K562 (cell line): ENCODE results near the gene DDX50. TPM values are rescaled to one million over a fixed set of nuclear protein-coding genes. Genes with fewer than 3 reads are reported as not detected.

ENCODE experiments used
- CC2D1A ChIP-seq: fragments of 450-650 bp; IDR thresholded peaks from 2 replicates; pipeline ENCODE4 v1.6.1; 2017; ENCODE audit warnings: mild to moderate bottlenecking
- CHD4 ChIP-seq: fragments of 200-600 bp; sonication (generic); IDR thresholded peaks from 3 replicates; pipeline ENCODE4 v1.6.1; 2012; ENCODE audit warnings: low read depth, mild to moderate bottlenecking, mixed read lengths, low read length, inconsistent platforms; ENCODE audit not compliant: insufficient read depth, insufficient replicate concordance, poor library complexity, severe bottlenecking
- EP300 ChIP-seq: IDR thresholded peaks from 2 replicates; pipeline ENCODE4 v1.6.1; 2012; ENCODE audit warnings: low read length, improper control_type of control experiment
- HDAC3 ChIP-seq: fragments of 450-650 bp; IDR thresholded peaks from 2 replicates; pipeline ENCODE4 v1.6.1; 2018; ENCODE audit warnings: borderline replicate concordance, mild to moderate bottlenecking, moderate library complexity; ENCODE audit not compliant: partially characterized antibody
- KHSRP ChIP-seq: fragments of 450-650 bp; IDR thresholded peaks from 2 replicates; pipeline ENCODE4 v1.6.1; 2017
- MTA1 ChIP-seq: fragments of 450-650 bp; IDR thresholded peaks from 2 replicates; pipeline ENCODE4 v1.6.1; 2017; ENCODE audit warnings: borderline replicate concordance
- NFATC3 ChIP-seq: fragments of 450-650 bp; IDR thresholded peaks from 2 replicates; pipeline ENCODE4 v1.6.1; 2017; ENCODE audit warnings: mild to moderate bottlenecking
- RHOXF2B ChIP-seq: fragments of 250-450 bp; sonication (Bioruptor Pico); conservative IDR thresholded peaks from 2 replicates; pipeline ENCODE4 v1.5.1; 2021
- SMAD3 ChIP-seq: fragments of 450-650 bp; formaldehyde crosslinking; conservative IDR thresholded peaks from 2 replicates; pipeline ENCODE4 v1.4.0; 2020; ENCODE audit warnings: mild to moderate bottlenecking
- ZFX ChIP-seq: sonication (generic); formaldehyde crosslinking; IDR thresholded peaks from 2 replicates; pipeline ENCODE4 v1.8.0; 2022; ENCODE audit warnings: mild to moderate bottlenecking, missing genetic modification reagents, moderate library complexity
- ZNF12 ChIP-seq: sonication (generic); formaldehyde crosslinking; IDR thresholded peaks from 2 replicates; pipeline ENCODE4 v1.4.0; 2020; ENCODE audit warnings: mild to moderate bottlenecking, missing genetic modification reagents
- ZNF408 ChIP-seq: fragments of 250-450 bp; sonication (Bioruptor Pico); IDR thresholded peaks from 2 replicates; pipeline ENCODE4 v1.4.0; 2020; ENCODE audit warnings: low read depth, mild to moderate bottlenecking, moderate library complexity
- polyA plus RNA-seq, 8 experiments: library from polyadenylated mRNA; depleted of rRNA in 4 of 8; stranded (reverse) in 5 of 8; unstranded in 3 of 8; fragments of >200 nt; fragmentation: Nextera tagmentation in 2 of 8; fragmentation: Illumina TruSeq in 1 of 8; extraction: Ambion mirVana in 2 of 8; extraction: Trizol in 1 of 8; gene quantifications; 2 replicates each; pipeline versions ENCODE4 v1.2.1 to v1.2.3, GENCODE V29; 2011 to 2014; ENCODE audit warnings: inconsistent platforms in 1 of 8, missing spikeins in 1 of 8
- total RNA-seq, 7 experiments: library from RNA; depleted of rRNA in 6 of 7; stranded (reverse); fragments of >200 nt in 6 of 7; fragmentation: Illumina TruSeq in 2 of 7; extraction: Trizol in 2 of 7; gene quantifications; 2 replicates each; pipeline versions ENCODE4 v1.2.1 to v1.2.3, GENCODE V29; 2011 to 2021; ENCODE audit warnings: low replicate concordance in 1 of 7
- TF ChIP-seq, protein P1 (sequence below), 3 experiments: fragments of 200-800 bp in 1 of 3; fragments of 250-450 bp in 1 of 3; fragments of 450-650 bp in 1 of 3; sonication (Bioruptor Pico) in 1 of 3; sonication (Bioruptor generic) in 1 of 3; formaldehyde crosslinking in 1 of 3; IDR thresholded peaks; 2 replicates each; pipeline versions ENCODE4 v1.6.1 to v1.8.0; 2016 to 2022; ENCODE audit warnings: mild to moderate bottlenecking in 2 of 3, missing genetic modification characterization in 2 of 3, missing compliant biosample characterization in 1 of 3, moderate library complexity in 1 of 3
- TF ChIP-seq, protein P2 (sequence below): fragments of 200-800 bp; sonication (Bioruptor generic); IDR thresholded peaks from 2 replicates; pipeline ENCODE4 v1.6.1; 2017; ENCODE audit warnings: missing genetic modification characterization, missing compliant biosample characterization
- TF ChIP-seq, protein P3 (sequence below), 2 experiments: IDR thresholded peaks; 2 replicates each; pipeline ENCODE4 v1.6.1; 2012; ENCODE audit warnings: improper control_type of control experiment in 2 of 2, low read depth in 2 of 2, low read length in 2 of 2, borderline replicate concordance in 1 of 2
- TF ChIP-seq, protein P4 (sequence below): fragments of 450-650 bp; IDR thresholded peaks from 2 replicates; pipeline ENCODE4 v1.6.1; 2017; ENCODE audit warnings: antibody characterized with exemption

DDX50 gene
- total and polyA plus RNA-seq, 9 of the 15 experiments (the other 6 are each of a cell fraction or from before 2014, with no cell fraction given), result 36.7 to 86.8 (median 57.4) TPM

DNA sequence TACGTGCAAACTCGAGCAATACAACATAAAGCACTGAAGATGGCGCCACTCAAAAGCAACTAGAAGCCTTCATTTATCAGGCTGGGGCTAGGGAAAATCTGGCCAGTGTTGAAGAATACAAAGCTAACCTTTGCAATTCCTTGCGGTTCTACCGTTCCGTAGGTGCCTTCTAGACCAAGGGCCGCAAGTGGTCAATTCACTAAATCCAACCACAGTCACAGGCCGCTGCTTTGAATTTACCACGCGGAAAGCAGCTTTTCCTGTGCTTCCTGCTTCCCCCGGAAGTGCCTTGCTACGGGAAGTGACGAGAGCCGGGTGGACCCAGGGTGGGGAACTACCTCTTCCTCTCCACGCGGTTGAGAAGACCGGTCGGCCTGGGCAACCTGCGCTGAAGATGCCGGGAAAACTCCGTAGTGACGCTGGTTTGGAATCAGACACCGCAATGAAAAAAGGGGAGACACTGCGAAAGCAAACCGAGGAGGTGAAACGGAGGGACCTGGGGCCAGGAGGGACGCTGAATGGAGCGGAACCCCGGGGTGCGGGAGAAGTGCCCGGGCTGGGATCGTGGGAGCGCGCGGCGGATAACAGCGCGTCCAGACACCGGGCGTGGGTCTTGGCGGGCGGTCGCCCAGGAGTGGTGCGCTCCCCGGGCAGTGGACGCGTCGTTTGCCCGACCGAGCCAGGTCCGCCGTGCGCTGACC is 54.9 kb downstream of the DDX50 start, which contains the start of gene DDX21 (continued):
- TF ChIP-seq ZFX (CRISPR knock-in tag) (peak; percentile 90), KHSRP (0 out of 2 replicates have a peak, but pooled peaks have one; percentile 19), MTA1 (no peak), HDAC3 (peak; percentile 77), EP300 (no peak), NFATC3 (0 out of 2 replicates have a peak, but pooled peaks have one; percentile 80), SMAD3 (CRISPR knock-in tag) (0 out of 2 replicates have a peak, but pooled peaks have one; percentile 7), ZNF408 (CRISPR knock-in tag) (no peak), CHD4 (no peak), CC2D1A (peak; percentile 70), RHOXF2B (CRISPR knock-in tag) (peak; percentile 65; the same call in 1 of the 2 replicates), ZNF12 (CRISPR knock-in tag) (peak; percentile 91)
- TF ChIP-seq, protein P1, sequence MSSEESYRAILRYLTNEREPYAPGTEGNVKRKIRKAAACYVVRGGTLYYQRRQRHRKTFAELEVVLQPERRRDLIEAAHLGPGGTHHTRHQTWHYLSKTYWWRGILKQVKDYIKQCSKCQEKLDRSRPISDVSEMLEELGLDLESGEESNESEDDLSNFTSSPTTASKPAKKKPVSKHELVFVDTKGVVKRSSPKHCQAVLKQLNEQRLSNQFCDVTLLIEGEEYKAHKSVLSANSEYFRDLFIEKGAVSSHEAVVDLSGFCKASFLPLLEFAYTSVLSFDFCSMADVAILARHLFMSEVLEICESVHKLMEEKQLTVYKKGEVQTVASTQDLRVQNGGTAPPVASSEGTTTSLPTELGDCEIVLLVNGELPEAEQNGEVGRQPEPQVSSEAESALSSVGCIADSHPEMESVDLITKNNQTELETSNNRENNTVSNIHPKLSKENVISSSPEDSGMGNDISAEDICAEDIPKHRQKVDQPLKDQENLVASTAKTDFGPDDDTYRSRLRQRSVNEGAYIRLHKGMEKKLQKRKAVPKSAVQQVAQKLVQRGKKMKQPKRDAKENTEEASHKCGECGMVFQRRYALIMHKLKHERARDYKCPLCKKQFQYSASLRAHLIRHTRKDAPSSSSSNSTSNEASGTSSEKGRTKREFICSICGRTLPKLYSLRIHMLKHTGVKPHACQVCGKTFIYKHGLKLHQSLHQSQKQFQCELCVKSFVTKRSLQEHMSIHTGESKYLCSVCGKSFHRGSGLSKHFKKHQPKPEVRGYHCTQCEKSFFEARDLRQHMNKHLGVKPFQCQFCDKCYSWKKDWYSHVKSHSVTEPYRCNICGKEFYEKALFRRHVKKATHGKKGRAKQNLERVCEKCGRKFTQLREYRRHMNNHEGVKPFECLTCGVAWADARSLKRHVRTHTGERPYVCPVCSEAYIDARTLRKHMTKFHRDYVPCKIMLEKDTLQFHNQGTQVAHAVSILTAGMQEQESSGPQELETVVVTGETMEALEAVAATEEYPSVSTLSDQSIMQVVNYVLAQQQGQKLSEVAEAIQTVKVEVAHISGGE (CRISPR knock-in tag; IDR thresholded peaks at IDR 0.05), result peak in 2 of 3 experiments; percentile 84 to 97; a peak in 5 of 6 replicates
- TF ChIP-seq, protein P2, sequence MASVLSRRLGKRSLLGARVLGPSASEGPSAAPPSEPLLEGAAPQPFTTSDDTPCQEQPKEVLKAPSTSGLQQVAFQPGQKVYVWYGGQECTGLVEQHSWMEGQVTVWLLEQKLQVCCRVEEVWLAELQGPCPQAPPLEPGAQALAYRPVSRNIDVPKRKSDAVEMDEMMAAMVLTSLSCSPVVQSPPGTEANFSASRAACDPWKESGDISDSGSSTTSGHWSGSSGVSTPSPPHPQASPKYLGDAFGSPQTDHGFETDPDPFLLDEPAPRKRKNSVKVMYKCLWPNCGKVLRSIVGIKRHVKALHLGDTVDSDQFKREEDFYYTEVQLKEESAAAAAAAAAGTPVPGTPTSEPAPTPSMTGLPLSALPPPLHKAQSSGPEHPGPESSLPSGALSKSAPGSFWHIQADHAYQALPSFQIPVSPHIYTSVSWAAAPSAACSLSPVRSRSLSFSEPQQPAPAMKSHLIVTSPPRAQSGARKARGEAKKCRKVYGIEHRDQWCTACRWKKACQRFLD (CRISPR knock-in tag), result peak; percentile 60
- TF ChIP-seq, protein P3, sequence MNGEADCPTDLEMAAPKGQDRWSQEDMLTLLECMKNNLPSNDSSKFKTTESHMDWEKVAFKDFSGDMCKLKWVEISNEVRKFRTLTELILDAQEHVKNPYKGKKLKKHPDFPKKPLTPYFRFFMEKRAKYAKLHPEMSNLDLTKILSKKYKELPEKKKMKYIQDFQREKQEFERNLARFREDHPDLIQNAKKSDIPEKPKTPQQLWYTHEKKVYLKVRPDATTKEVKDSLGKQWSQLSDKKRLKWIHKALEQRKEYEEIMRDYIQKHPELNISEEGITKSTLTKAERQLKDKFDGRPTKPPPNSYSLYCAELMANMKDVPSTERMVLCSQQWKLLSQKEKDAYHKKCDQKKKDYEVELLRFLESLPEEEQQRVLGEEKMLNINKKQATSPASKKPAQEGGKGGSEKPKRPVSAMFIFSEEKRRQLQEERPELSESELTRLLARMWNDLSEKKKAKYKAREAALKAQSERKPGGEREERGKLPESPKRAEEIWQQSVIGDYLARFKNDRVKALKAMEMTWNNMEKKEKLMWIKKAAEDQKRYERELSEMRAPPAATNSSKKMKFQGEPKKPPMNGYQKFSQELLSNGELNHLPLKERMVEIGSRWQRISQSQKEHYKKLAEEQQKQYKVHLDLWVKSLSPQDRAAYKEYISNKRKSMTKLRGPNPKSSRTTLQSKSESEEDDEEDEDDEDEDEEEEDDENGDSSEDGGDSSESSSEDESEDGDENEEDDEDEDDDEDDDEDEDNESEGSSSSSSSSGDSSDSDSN (IDR thresholded peaks at IDR 0.05; ENCODE audit: borderline replicate concordance in 1 of 2, low read depth in 2 of 2, low read length in 2 of 2), result peak in 1 of 2 experiments; percentile 73; a peak in 2 of 4 replicates
- TF ChIP-seq, protein P4, sequence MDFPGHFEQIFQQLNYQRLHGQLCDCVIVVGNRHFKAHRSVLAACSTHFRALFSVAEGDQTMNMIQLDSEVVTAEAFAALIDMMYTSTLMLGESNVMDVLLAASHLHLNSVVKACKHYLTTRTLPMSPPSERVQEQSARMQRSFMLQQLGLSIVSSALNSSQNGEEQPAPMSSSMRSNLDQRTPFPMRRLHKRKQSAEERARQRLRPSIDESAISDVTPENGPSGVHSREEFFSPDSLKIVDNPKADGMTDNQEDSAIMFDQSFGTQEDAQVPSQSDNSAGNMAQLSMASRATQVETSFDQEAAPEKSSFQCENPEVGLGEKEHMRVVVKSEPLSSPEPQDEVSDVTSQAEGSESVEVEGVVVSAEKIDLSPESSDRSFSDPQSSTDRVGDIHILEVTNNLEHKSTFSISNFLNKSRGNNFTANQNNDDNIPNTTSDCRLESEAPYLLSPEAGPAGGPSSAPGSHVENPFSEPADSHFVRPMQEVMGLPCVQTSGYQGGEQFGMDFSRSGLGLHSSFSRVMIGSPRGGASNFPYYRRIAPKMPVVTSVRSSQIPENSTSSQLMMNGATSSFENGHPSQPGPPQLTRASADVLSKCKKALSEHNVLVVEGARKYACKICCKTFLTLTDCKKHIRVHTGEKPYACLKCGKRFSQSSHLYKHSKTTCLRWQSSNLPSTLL, result no peak
